Colonic mucosa (tissue), 4 donors: ENCODE measurements around the gene SORCS3. TPM values are rescaled to one million over a fixed set of nuclear protein-coding genes. Genes with fewer than 3 reads are reported as not detected.

Experiments
- DNase-seq: peaks from one replicate; pipeline ENCODE4 v3.0.0-alpha.2; 2020
- H3K27ac ChIP-seq: fragments of 200-600 bp; one replicate; pipeline ENCODE4 v1.8.0; 2021
- H3K27me3 ChIP-seq: fragments of 200-600 bp; one replicate; pipeline ENCODE4 v1.8.0; 2021
- H3K36me3 ChIP-seq: fragments of 200-600 bp; one replicate; pipeline ENCODE4 v1.8.0; 2021
- H3K4me1 ChIP-seq: fragments of 200-600 bp; one replicate; pipeline ENCODE4 v1.8.0; 2021; ENCODE audit warnings: mild to moderate bottlenecking
- H3K4me3 ChIP-seq: fragments of 200-600 bp; one replicate; pipeline ENCODE4 v1.8.0; 2021
- H3K9ac ChIP-seq, 2 donors: one replicate each; pipeline ENCODE4 v1.7.0; 2013; ENCODE audit warnings: control low read depth in 2 of 2, low read depth in 2 of 2, low read length in 2 of 2
- H3K9me3 ChIP-seq: fragments of 200-600 bp; one replicate; pipeline ENCODE4 v1.8.0; 2021
- CTCF ChIP-seq: fragments of 200-600 bp; IDR thresholded peaks from one replicate; pipeline ENCODE4 v1.8.0; 2022; ENCODE audit warnings: antibody characterized with exemption, mild to moderate bottlenecking
- intact Hi-C: fragments of 100-400 bp; cut with DNase I; formaldehyde crosslinking; loops from one replicate; pipeline ENCODE4 v1.14.1; 2022
- total RNA-seq, 2 donors: library from RNA; stranded (reverse); fragmentation: NEBNext Ultra II Directional in 1 of 2; extraction: Animal tissue kit (Norgen Biotek cat#: 25700) in 1 of 2; gene quantifications; one replicate each; pipeline ENCODE4 v1.2.1, GENCODE V29; 2021
- donor health status: healthy.
- donor health status: DM: no; HTN: no; CAD: no.
- donor health status: DM: no; HTN: no; CAD: no.

Gene SORCS3
- total RNA-seq, 2 donors from 2014 or later: 0.08 TPM; not detected in 1

GRCh38 chr10:104735757-104736391 is 94.8 kb downstream of the SORCS3 start:
- Histone ChIP-seq H3K27ac (no peak overlapping the region), H3K27me3 (no peaks in the 10 kb centered on the region), H3K9ac (no peak overlapping the region), H3K4me1 (no peaks in the 10 kb centered on the region), H3K9me3 (no peaks in the 10 kb centered on the region), H3K36me3 (no peaks in the 10 kb centered on the region), H3K4me3 (no peak overlapping the region)
- DNase-seq: no peak
- no peak for TF ChIP-seq CTCF
- intact Hi-C loops: no loop called here

GRCh38 chr10:104741127-104741526 is 100.0 kb downstream of the SORCS3 start:
- no peak for TF ChIP-seq CTCF
- Histone ChIP-seq H3K9me3 (no peaks in the 10 kb centered on the region), H3K4me1 (no peaks in the 10 kb centered on the region), H3K27me3 (no peaks in the 10 kb centered on the region), H3K36me3 (no peaks in the 10 kb centered on the region), H3K4me3 (no peak overlapping the region), H3K9ac (no peak overlapping the region), H3K27ac (no peak overlapping the region)
- no peak for DNase-seq
- intact Hi-C loops: no loop called here

- intact Hi-C loops: no loop called here
- Histone ChIP-seq H3K4me3 (no peak overlapping the region), H3K4me1 (no peaks in the 10 kb centered on the region), H3K27me3 (no peaks in the 10 kb centered on the region), H3K27ac (no peak overlapping the region), H3K9me3 (no peaks in the 10 kb centered on the region), H3K36me3 (no peaks in the 10 kb centered on the region), H3K9ac (no peak overlapping the region)
- DNase-seq: no peak
- TF ChIP-seq CTCF: no peak
These were observed 103.0 kb downstream of the SORCS3 start for GRCh38 chr10:104744052-104744451.

- Histone ChIP-seq H3K9me3 (no peaks in the 10 kb centered on the region), H3K27ac (no peak overlapping the region), H3K36me3 (no peaks in the 10 kb centered on the region), H3K9ac (no peak overlapping the region), H3K27me3 (no peaks in the 10 kb centered on the region), H3K4me1 (no peaks in the 10 kb centered on the region), H3K4me3 (no peak overlapping the region)
- TF ChIP-seq CTCF: no peak
- DNase-seq: no peak
- intact Hi-C loops: no loop called here
These were observed 109.2 kb downstream of the SORCS3 start for GRCh38 chr10:104750291-104750690.

GRCh38 chr10:104762793-104763192 is 121.7 kb downstream of the SORCS3 start:
- Histone ChIP-seq H3K9me3 (no peaks in the 10 kb centered on the region), H3K4me1 (no peaks in the 10 kb centered on the region), H3K9ac (no peak overlapping the region), H3K27ac (no peak overlapping the region), H3K27me3 (no peaks in the 10 kb centered on the region), H3K36me3 (no peaks in the 10 kb centered on the region), H3K4me3 (no peak overlapping the region)
- TF ChIP-seq CTCF: no peak
- DNase-seq: no peak
- intact Hi-C loops: no loop called here
